GM23248 (cell line): ENCODE measurements around the gene KPNA6.

Source experiments
- EZH2 ChIP-seq: fragments of 200-600 bp; sonication (generic); IDR thresholded peaks from 2 replicates; pipeline ENCODE4 v1.6.1; 2018; ENCODE audit warnings: antibody characterized with exemption, mild to moderate bottlenecking; ENCODE audit not compliant: insufficient read depth, poor library complexity, severe bottlenecking
- EZH2phosphoT487 ChIP-seq: fragments of 200-600 bp; sonication (generic); IDR thresholded peaks from 2 replicates; pipeline ENCODE4 v1.6.1; 2018; ENCODE audit warnings: antibody characterized with exemption, moderate library complexity, mild to moderate bottlenecking, low read depth; ENCODE audit not compliant: insufficient read depth

GRCh38 chr1:32221581-32221979 is 113.7 kb downstream of the KPNA6 start:
- TF ChIP-seq EZH2phosphoT487 (no peak), EZH2 (no peak)
